PC-3 (cell line): ENCODE results near the gene ANKH.

Experiments
- CTCF ChIP-seq: fragments of 300-600 bp; sonication (generic); conservative IDR thresholded peaks from 2 replicates; pipeline ENCODE4 v1.5.1; 2017; ENCODE audit warnings: antibody characterized with exemption, low read depth, mild to moderate bottlenecking, low read length
- EZH2 ChIP-seq: fragments of 300-600 bp; sonication (generic); IDR thresholded peaks from one replicate; pipeline ENCODE4 v1.6.1; 2017; ENCODE audit warnings: antibody characterized with exemption, mild to moderate bottlenecking, low read length; ENCODE audit not compliant: unreplicated experiment
- EZH2phosphoT487 ChIP-seq: fragments of 300-600 bp; sonication (generic); IDR thresholded peaks from 2 replicates; pipeline ENCODE4 v1.6.1; 2018; ENCODE audit warnings: mild to moderate bottlenecking, antibody characterized with exemption, low read length, borderline replicate concordance

GRCh38 chr5:14766584-14766983, 105.0 kb downstream of the ANKH start:
- TF ChIP-seq CTCF (no peak), EZH2phosphoT487 (no peak), EZH2 (no peak)
